ENCODE measurements around the gene SLC2A5.

Gene SLC2A5

DNA sequence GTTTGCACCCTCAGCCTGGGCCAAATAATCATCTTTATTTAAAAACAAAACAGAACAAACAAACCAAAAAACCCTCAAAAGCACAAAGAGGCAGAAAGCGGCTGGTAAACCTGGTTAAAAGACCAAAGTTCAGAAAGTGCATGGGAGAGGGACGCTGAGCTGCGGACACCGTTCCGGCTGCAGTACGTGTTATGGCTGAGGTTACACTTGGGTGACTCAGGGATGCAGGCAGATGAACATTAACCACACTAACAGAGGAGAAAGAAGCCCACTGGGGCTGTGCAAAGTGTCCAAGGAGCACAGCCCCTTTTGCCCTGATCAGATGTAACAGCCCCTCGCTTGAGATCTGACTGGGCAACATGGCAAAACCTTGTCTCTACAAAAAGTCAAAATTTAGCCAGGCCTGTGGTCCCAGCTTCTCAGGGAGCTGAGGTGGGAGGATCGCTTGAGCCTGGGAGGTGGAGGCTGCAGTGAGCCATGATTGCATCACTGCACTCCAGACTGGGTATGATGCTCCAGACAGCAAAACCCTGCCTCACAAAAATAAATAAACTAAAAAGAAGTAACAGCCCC is 31.1 kb upstream of the SLC2A5 start:
- Histone ChIP-seq H3K9me2 (replicated peaks; ENCODE audit: control insufficient read depth, low read length) (no peaks in the 10 kb centered on the region), H3F3A (ENCODE audit: control insufficient read depth, insufficient read depth) (no peaks in the 10 kb centered on the region), H3K4me3 (ENCODE audit: low read length) (no peak overlapping the region), H3K27ac (ENCODE audit: low read depth, low read length) (no peak overlapping the region), H3K4me1 (ENCODE audit: control insufficient read depth, low read length) (peaks cover 26% of the 10 kb centered on the region), H4K20me1 (ENCODE audit: control insufficient read depth, insufficient read depth, low read depth, low read length) (no peaks in the 10 kb centered on the region), H3K4me2 (ENCODE audit: low read length) (no peak overlapping the region), H3K36me3 (ENCODE audit: control insufficient read depth, low read length) (no peaks in the 10 kb centered on the region), H3K79me2 (ENCODE audit: control insufficient read depth, low read length) (no peaks in the 10 kb centered on the region), H3K27me3 (ENCODE audit: control insufficient read depth, low read length) (no peaks in the 10 kb centered on the region), H3K9me3 (ENCODE audit: control insufficient read depth, insufficient read depth, low read length) (no peaks in the 10 kb centered on the region)
- TF ChIP-seq, protein P1, sequence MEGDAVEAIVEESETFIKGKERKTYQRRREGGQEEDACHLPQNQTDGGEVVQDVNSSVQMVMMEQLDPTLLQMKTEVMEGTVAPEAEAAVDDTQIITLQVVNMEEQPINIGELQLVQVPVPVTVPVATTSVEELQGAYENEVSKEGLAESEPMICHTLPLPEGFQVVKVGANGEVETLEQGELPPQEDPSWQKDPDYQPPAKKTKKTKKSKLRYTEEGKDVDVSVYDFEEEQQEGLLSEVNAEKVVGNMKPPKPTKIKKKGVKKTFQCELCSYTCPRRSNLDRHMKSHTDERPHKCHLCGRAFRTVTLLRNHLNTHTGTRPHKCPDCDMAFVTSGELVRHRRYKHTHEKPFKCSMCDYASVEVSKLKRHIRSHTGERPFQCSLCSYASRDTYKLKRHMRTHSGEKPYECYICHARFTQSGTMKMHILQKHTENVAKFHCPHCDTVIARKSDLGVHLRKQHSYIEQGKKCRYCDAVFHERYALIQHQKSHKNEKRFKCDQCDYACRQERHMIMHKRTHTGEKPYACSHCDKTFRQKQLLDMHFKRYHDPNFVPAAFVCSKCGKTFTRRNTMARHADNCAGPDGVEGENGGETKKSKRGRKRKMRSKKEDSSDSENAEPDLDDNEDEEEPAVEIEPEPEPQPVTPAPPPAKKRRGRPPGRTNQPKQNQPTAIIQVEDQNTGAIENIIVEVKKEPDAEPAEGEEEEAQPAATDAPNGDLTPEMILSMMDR (IDR thresholded peaks at IDR 0.05; ENCODE audit: low read depth, low read length, poor library complexity, severe bottlenecking): no peak
- no peak for TF ChIP-seq EZH2phosphoT487 (IDR thresholded peaks at IDR 0.05; ENCODE audit: borderline replicate concordance, low read length)

DNA sequence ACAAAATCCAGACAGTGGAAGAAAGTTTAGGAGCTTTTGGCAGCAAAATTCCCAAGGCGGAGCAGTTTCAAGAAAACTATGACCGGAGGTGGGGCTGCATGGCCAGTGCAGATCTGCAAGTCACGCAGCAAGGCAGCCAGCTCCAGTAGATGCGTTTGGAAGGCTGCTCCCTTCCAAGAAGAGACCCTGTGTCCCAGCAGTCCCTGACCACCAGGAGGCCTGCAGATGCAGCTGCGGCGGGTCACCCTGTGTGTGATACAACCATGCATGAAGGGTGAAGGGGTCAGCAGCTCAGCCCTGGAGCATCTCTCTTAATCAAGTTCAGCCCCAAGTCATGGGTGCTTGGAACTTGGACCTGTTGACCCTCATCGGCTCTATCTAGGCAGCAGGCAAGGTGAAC is 30.1 kb upstream of the SLC2A5 start:
- no peaks in the 10 kb centered on the region for H3F3A ChIP-seq (ENCODE audit: control insufficient read depth, insufficient read depth)

DNA sequence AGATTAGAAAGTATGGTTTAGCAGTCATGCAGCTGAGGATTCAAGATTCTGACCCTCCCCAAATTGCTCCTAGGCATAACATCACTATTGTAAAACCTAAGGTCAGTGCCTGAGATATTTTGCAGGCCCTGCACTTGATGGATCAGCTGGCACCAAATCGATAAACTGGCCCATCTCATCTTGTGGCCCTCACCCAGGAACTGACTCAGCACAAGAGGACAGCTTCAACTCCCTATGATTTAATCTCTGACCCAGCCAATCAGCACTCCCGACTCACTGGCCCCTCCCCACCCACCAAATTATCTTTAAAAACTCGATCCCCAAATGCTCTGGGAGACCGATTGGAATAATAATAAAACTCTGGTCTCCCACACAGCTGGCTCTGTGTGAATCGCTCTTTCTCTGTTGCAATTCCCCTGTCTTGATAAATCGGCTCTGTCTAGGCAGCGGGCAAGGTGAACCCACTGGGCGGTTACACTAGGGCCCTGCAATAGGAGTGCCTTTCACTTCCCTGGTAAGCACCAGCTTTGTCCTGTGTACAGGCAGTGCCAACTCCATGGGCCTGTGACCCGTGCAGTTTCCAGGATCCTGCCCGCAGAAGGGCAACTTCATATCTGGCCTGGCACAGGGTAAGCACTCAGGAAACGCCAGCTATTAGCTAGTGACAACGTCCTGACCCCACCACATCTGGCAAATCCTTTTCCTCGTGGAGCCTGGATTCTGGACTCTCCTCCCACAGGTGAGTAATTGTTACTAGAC is 28.7 kb upstream of the SLC2A5 start:
- H3K4me2 ChIP-seq (ENCODE audit: low read length): no peak overlapping the region
- TF ChIP-seq, protein P1 (IDR thresholded peaks at IDR 0.05; ENCODE audit: low read depth, low read length, poor library complexity, severe bottlenecking): no peak
- TF ChIP-seq EZH2phosphoT487 (IDR thresholded peaks at IDR 0.05; ENCODE audit: borderline replicate concordance, low read length): no peak
- H3K9me3 ChIP-seq (ENCODE audit: control insufficient read depth, insufficient read depth, low read length): no peaks in the 10 kb centered on the region
- H3F3A ChIP-seq (ENCODE audit: control insufficient read depth, insufficient read depth): no peaks in the 10 kb centered on the region
- H4K20me1 ChIP-seq (ENCODE audit: control insufficient read depth, insufficient read depth, low read depth, low read length): no peaks in the 10 kb centered on the region
- no peaks in the 10 kb centered on the region for H3K36me3 ChIP-seq (ENCODE audit: control insufficient read depth, low read length)
- no peaks in the 10 kb centered on the region for H3K79me2 ChIP-seq (ENCODE audit: control insufficient read depth, low read length)
- no peak overlapping the region for H3K27ac ChIP-seq (ENCODE audit: low read depth, low read length)
- no peak overlapping the region for H3K4me3 ChIP-seq (ENCODE audit: low read length)
- no peaks in the 10 kb centered on the region for H3K27me3 ChIP-seq (ENCODE audit: control insufficient read depth, low read length)
- peaks cover 26% of the 10 kb centered on the region for H3K4me1 ChIP-seq (ENCODE audit: control insufficient read depth, low read length)
- H3K9me2 ChIP-seq (replicated peaks; ENCODE audit: control insufficient read depth, low read length): no peaks in the 10 kb centered on the region

More for the DNA sequence above, 30.1 kb upstream of the SLC2A5 start:
- Histone ChIP-seq H3K79me2 (ENCODE audit: control insufficient read depth, low read length) (no peaks in the 10 kb centered on the region), H3K4me1 (ENCODE audit: control insufficient read depth, low read length) (peaks cover 26% of the 10 kb centered on the region), H3K27ac (ENCODE audit: low read depth, low read length) (no peak overlapping the region), H4K20me1 (ENCODE audit: control insufficient read depth, insufficient read depth, low read depth, low read length) (no peaks in the 10 kb centered on the region), H3K9me3 (ENCODE audit: control insufficient read depth, insufficient read depth, low read length) (no peaks in the 10 kb centered on the region), H3K36me3 (ENCODE audit: control insufficient read depth, low read length) (no peaks in the 10 kb centered on the region), H3K27me3 (ENCODE audit: control insufficient read depth, low read length) (no peaks in the 10 kb centered on the region), H3K9me2 (replicated peaks; ENCODE audit: control insufficient read depth, low read length) (no peaks in the 10 kb centered on the region), H3K4me2 (ENCODE audit: low read length) (no peak overlapping the region), H3K4me3 (ENCODE audit: low read length) (no peak overlapping the region)
- TF ChIP-seq, protein P1 (IDR thresholded peaks at IDR 0.05; ENCODE audit: low read depth, low read length, poor library complexity, severe bottlenecking): no peak
- TF ChIP-seq EZH2phosphoT487 (IDR thresholded peaks at IDR 0.05; ENCODE audit: borderline replicate concordance, low read length): no peak

Data from DOHH2 (cell line).